ENCODE measurements around the gene PDGFRB.
A peak's percentile ranks its signal among the peaks of the same experiment; 100 is the strongest.

The PDGFRB gene

GRCh38 chr5:150175536-150175935 lies 19.9 kb upstream of the PDGFRB start (continued):
- no peak for TF ChIP-seq ATF2 (tag by site-specific recombination; IDR thresholded peaks at IDR 0.05; ENCODE audit: low read depth)
- TF ChIP-seq HOXD13 (CRISPR knock-in tag; IDR thresholded peaks at IDR 0.05; ENCODE audit: borderline replicate concordance): no peak
- TF ChIP-seq ZNF473 (tag by site-specific recombination; IDR thresholded peaks at IDR 0.05): no peak
- TF ChIP-seq KLF1 (tag by site-specific recombination; IDR thresholded peaks at IDR 0.05): no peak
- TF ChIP-seq ZNF555 (tag by site-specific recombination; conservative IDR thresholded peaks at IDR 0.05): no peak
- TF ChIP-seq ZBTB17 (tag by site-specific recombination; IDR thresholded peaks at IDR 0.05): 0 out of 2 replicates have a peak, but pooled peaks have one; percentile 30
- TF ChIP-seq ZNF248 (tag by site-specific recombination; IDR thresholded peaks at IDR 0.05): no peak
- no peak for TF ChIP-seq ZNF23 (tag by site-specific recombination; IDR thresholded peaks at IDR 0.05; ENCODE audit: borderline replicate concordance)
- no peak for TF ChIP-seq ZNF112 (tag by site-specific recombination; IDR thresholded peaks at IDR 0.05)
- peak; percentile 43; the same call in 1 of the 2 replicates for TF ChIP-seq ZBTB48 (tag by site-specific recombination; IDR thresholded peaks at IDR 0.05)

DNA sequence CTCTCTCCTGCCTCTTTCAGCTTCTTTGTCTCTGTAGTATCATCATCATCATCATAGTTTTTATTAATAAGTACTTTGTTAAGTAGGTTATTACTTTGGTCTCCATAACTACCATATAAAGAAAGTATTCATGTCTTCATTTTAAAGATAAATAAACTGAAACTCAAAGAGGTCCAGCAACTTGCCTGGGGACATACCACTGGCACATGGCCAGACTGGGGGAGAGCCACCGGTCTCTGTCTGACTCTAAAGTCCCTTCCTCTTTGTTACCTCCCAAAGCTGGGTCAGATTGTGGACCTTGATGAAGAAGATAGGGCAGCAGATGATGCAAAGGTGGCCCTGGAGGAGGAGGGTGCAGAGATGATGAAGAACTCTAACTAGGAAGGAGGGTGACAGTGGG lies 19.4 kb upstream of the PDGFRB start:
- H3K36me3 ChIP-seq (ENCODE audit: control insufficient read depth in 2 of 2, insufficient read depth in 1 of 2, low read length in 2 of 2): no peaks in the 10 kb centered on the region
- POLR2A ChIA-PET: interaction anchor here (1.2 kb wide), 1 partner anchor 20 kb away, joined by 3 read pairs; no protein-coding TSS in a partner anchor
- CTCF ChIA-PET: interaction anchor here (0.7 to 2.6 kb wide), 8 partner anchors 9 to 340 kb away, joined by 3 to 20 read pairs (median 3); no protein-coding TSS in a partner anchor
- H3K4me1 ChIP-seq (ENCODE audit: control insufficient read depth, insufficient read depth, low read length): no peaks in the 10 kb centered on the region
- TF ChIP-seq ZNF394 (tag by site-specific recombination; IDR thresholded peaks at IDR 0.05; ENCODE audit: borderline replicate concordance): no peak
- TF ChIP-seq, protein P1, sequence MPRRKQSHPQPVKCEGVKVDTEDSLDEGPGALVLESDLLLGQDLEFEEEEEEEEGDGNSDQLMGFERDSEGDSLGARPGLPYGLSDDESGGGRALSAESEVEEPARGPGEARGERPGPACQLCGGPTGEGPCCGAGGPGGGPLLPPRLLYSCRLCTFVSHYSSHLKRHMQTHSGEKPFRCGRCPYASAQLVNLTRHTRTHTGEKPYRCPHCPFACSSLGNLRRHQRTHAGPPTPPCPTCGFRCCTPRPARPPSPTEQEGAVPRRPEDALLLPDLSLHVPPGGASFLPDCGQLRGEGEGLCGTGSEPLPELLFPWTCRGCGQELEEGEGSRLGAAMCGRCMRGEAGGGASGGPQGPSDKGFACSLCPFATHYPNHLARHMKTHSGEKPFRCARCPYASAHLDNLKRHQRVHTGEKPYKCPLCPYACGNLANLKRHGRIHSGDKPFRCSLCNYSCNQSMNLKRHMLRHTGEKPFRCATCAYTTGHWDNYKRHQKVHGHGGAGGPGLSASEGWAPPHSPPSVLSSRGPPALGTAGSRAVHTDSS (tag by site-specific recombination; IDR thresholded peaks at IDR 0.05): peak; percentile 27; the same call in 1 of the 2 replicates
- no peak overlapping the region for H3K4me3 ChIP-seq (ENCODE audit: low read depth, low read length)
- no peak overlapping the region for H3K27ac ChIP-seq (ENCODE audit: extremely low read depth, low read depth, low read length)
- no peaks in the 10 kb centered on the region for H3K9me3 ChIP-seq (ENCODE audit: control insufficient read depth, insufficient read depth, low read depth, low read length)

GRCh38 chr5:150174285-150174684 lies 18.6 kb upstream of the PDGFRB start:
- no peaks in the 10 kb centered on the region for H3K9me3 ChIP-seq (ENCODE audit: control insufficient read depth, insufficient read depth, low read depth, low read length)
- no peaks in the 10 kb centered on the region for H3K4me1 ChIP-seq (ENCODE audit: control insufficient read depth, insufficient read depth, low read length)
- ChIA-PET POLR2A (no interaction called here), CTCF (interaction anchor here (0.6 to 2.6 kb wide), 6 partner anchors 10 to 188 kb away, joined by 3 to 20 read pairs (median 3); no protein-coding TSS in a partner anchor)
- no peak overlapping the region for H3K4me3 ChIP-seq (ENCODE audit: low read depth, low read length)
- no peak overlapping the region for H3K27ac ChIP-seq (ENCODE audit: extremely low read depth, low read depth, low read length)
- no peaks in the 10 kb centered on the region for H3K36me3 ChIP-seq (ENCODE audit: control insufficient read depth in 2 of 2, insufficient read depth in 1 of 2, low read length in 2 of 2)
- no peak for TF ChIP-seq ZFP41 (tag by site-specific recombination; IDR thresholded peaks at IDR 0.05; ENCODE audit: borderline replicate concordance)
- peak; percentile 46 for TF ChIP-seq ZFHX2 (tag by site-specific recombination; conservative IDR thresholded peaks at IDR 0.05)

DNA sequence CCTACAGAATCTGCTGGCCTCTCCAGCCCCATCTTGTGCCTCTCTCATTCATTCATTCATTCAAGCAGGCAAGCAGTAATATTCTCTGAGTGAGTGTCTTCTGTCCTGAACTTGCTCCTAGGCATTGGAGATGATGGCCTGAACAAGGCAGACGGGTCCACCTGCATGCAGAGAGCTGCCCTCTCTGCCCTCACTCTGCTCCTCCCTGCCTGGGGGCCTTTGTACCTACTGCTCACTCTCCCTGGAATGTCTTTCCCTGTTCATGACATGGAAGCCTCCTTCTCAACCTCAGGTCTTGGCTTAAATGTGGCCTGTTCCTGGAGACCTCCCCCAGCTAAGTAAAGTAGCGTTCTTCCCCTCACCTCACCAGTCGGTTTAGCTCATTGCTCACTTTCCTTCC lies 17.5 kb upstream of the PDGFRB start:
- Histone ChIP-seq H3K9me3 (ENCODE audit: control insufficient read depth, insufficient read depth, low read depth, low read length) (no peaks in the 10 kb centered on the region), H3K4me3 (ENCODE audit: low read depth, low read length) (no peak overlapping the region), H3K27ac (ENCODE audit: extremely low read depth, low read depth, low read length) (no peak overlapping the region), H3K4me1 (ENCODE audit: control insufficient read depth, insufficient read depth, low read length) (no peaks in the 10 kb centered on the region), H3K36me3 (ENCODE audit: control insufficient read depth in 2 of 2, insufficient read depth in 1 of 2, low read length in 2 of 2) (no peaks in the 10 kb centered on the region)
- POLR2A ChIA-PET: no interaction called here
- CTCF ChIA-PET: interaction anchor here (1.8 kb wide), 1 partner anchor 11 kb away, joined by 5 read pairs; no protein-coding TSS in a partner anchor
- TF ChIP-seq, protein P2, sequence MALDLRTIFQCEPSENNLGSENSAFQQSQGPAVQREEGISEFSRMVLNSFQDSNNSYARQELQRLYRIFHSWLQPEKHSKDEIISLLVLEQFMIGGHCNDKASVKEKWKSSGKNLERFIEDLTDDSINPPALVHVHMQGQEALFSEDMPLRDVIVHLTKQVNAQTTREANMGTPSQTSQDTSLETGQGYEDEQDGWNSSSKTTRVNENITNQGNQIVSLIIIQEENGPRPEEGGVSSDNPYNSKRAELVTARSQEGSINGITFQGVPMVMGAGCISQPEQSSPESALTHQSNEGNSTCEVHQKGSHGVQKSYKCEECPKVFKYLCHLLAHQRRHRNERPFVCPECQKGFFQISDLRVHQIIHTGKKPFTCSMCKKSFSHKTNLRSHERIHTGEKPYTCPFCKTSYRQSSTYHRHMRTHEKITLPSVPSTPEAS (tag by site-specific recombination; IDR thresholded peaks at IDR 0.05): no peak
- no peak for TF ChIP-seq ZNF791 (tag by site-specific recombination; IDR thresholded peaks at IDR 0.05)
- no peak for TF ChIP-seq ZNF112 (tag by site-specific recombination; IDR thresholded peaks at IDR 0.05)
- TF ChIP-seq ZNF24 (tag by site-specific recombination; IDR thresholded peaks at IDR 0.05): no peak
- no peak for TF ChIP-seq ZBTB10 (tag by site-specific recombination; IDR thresholded peaks at IDR 0.05)
- TF ChIP-seq ZNF354C (tag by site-specific recombination; IDR thresholded peaks at IDR 0.05; ENCODE audit: borderline replicate concordance, low read depth): no peak

Measured in HEK293 (cell line).